SU-DHL-6 (cell line): ENCODE data around the gene WNK1.

ENCODE experiments used
- H2AFZ ChIP-seq: fragments of 200-600 bp; sonication (generic); 2 replicates; pipeline ENCODE4 v1.6.1; 2014; ENCODE audit warnings: low read depth, mild to moderate bottlenecking, moderate library complexity, mixed read lengths, antibody characterized with exemption, low read length; ENCODE audit not compliant: severe bottlenecking
- H3F3A ChIP-seq: fragments of 200-600 bp; shearing (Covaris generic); 2 replicates; pipeline ENCODE4 v1.6.0; 2016; ENCODE audit warnings: antibody characterized with exemption, mild to moderate bottlenecking; ENCODE audit not compliant: insufficient read depth
- H3K27ac ChIP-seq: fragments of 200-600 bp; sonication (generic); 2 replicates; pipeline ENCODE4 v1.5.1; 2016; ENCODE audit warnings: low read depth, mild to moderate bottlenecking, low read length, moderate library complexity, mixed read lengths
- H3K27me3 ChIP-seq: fragments of 200-600 bp; sonication (generic), shearing (Covaris generic); 2 replicates; pipeline ENCODE4 v1.6.0; 2014; ENCODE audit warnings: mild to moderate bottlenecking, low read length
- H3K36me3 ChIP-seq: fragments of 200-600 bp; sonication (generic); 2 replicates; pipeline ENCODE4 v1.6.1; 2014; ENCODE audit warnings: mild to moderate bottlenecking, low read length, mixed read lengths
- H3K4me2 ChIP-seq: fragments of 300-600, 200-600 bp; shearing (Covaris generic), sonication (generic); 2 replicates; pipeline ENCODE4 v1.6.0; 2014; ENCODE audit warnings: low read length, low read depth, mild to moderate bottlenecking; ENCODE audit not compliant: poor library complexity, severe bottlenecking
- H3K4me3 ChIP-seq: fragments of 200-600 bp; sonication (generic); 2 replicates; pipeline ENCODE4 v1.5.1; 2014; ENCODE audit warnings: antibody characterized with exemption, low read length, mild to moderate bottlenecking, mixed read lengths; ENCODE audit not compliant: insufficient read depth, poor library complexity, severe bottlenecking
- H3K79me2 ChIP-seq: fragments of 200-600 bp; sonication (generic); 2 replicates; pipeline ENCODE4 v1.6.1; 2014; ENCODE audit warnings: mild to moderate bottlenecking, low read length, moderate library complexity; ENCODE audit not compliant: insufficient read depth
- H3K9ac ChIP-seq: fragments of 200-600 bp; sonication (generic); 2 replicates; pipeline ENCODE4 v1.7.0; 2014; ENCODE audit warnings: mild to moderate bottlenecking, low read length
- H3K9me2 ChIP-seq: fragments of 200-600 bp; sonication (generic); replicated peaks from 2 replicates; pipeline ENCODE4 v1.6.1; 2014; ENCODE audit warnings: low read length; ENCODE audit not compliant: insufficient read depth
- H3K9me3 ChIP-seq: fragments of 200-600 bp; sonication (generic); 2 replicates; pipeline ENCODE4 v1.6.1; 2014; ENCODE audit warnings: low read length, mixed read lengths; ENCODE audit not compliant: insufficient read depth
- H4K20me1 ChIP-seq: fragments of 200-600 bp; sonication (generic); 2 replicates; pipeline ENCODE4 v1.6.1; 2014; ENCODE audit warnings: low read depth, mild to moderate bottlenecking, antibody characterized with exemption, low read length, moderate library complexity, mixed read lengths
- CTCF ChIP-seq: fragments of 200-600 bp; sonication (generic); IDR thresholded peaks from one replicate; pipeline ENCODE4 v1.5.1; 2017; ENCODE audit warnings: antibody characterized with exemption, mild to moderate bottlenecking, low read length, moderate library complexity; ENCODE audit not compliant: insufficient read depth, poor library complexity, severe bottlenecking
- EZH2phosphoT487 ChIP-seq: fragments of 200-600 bp; sonication (generic), shearing (Covaris generic); conservative IDR thresholded peaks from 2 replicates; pipeline ENCODE4 v1.6.1; 2018; ENCODE audit warnings: mild to moderate bottlenecking, antibody characterized with exemption, low read length, moderate library complexity, mixed read lengths

WNK1 gene

GRCh38 chr12:851343-851742, 99.0 kb downstream of the WNK1 start:
- no peak overlapping the region for H3K4me3 ChIP-seq
- 0 out of 2 replicates have a peak, but pooled peaks cover 2% of the 10 kb centered on the region for H3K36me3 ChIP-seq
- H3F3A ChIP-seq, result no peaks in the 10 kb centered on the region
- H4K20me1 ChIP-seq, result no peaks in the 10 kb centered on the region
- no peaks in the 10 kb centered on the region for H3K27me3 ChIP-seq
- H3K9ac ChIP-seq, result no peak overlapping the region
- peaks cover 26% of the 10 kb centered on the region for H3K79me2 ChIP-seq
- no peak overlapping the region for H3K4me2 ChIP-seq
- H3K9me2 ChIP-seq, result no peaks in the 10 kb centered on the region
- TF ChIP-seq CTCF (no peak), EZH2phosphoT487 (no peak)
- H2AFZ ChIP-seq, result no peak overlapping the region
- no peak overlapping the region for H3K27ac ChIP-seq
- no peaks in the 10 kb centered on the region for H3K9me3 ChIP-seq

- H3F3A ChIP-seq, result no peaks in the 10 kb centered on the region
- H3K9ac ChIP-seq, result no peak overlapping the region
Measured at GRCh38 chr12:851913-852312, 99.5 kb downstream of the WNK1 start.

GRCh38 chr12:852864-853263, 100.5 kb downstream of the WNK1 start:
- Histone ChIP-seq H3K4me2 (no peak overlapping the region), H2AFZ (no peak overlapping the region), H3K4me3 (no peak overlapping the region), H4K20me1 (no peaks in the 10 kb centered on the region), H3K9me3 (no peaks in the 10 kb centered on the region), H3K27me3 (no peaks in the 10 kb centered on the region), H3K36me3 (peaks cover 3% of the 10 kb centered on the region; the same call in 1 of the 2 replicates), H3K79me2 (peaks cover 26% of the 10 kb centered on the region), H3F3A (no peaks in the 10 kb centered on the region), H3K27ac (no peak overlapping the region), H3K9me2 (no peaks in the 10 kb centered on the region), H3K9ac (no peak overlapping the region)
- TF ChIP-seq EZH2phosphoT487 (no peak), CTCF (no peak)

More at GRCh38 chr12:851913-852312, 99.5 kb downstream of the WNK1 start:
- no peak overlapping the region for H3K4me2 ChIP-seq
- H4K20me1 ChIP-seq, result no peaks in the 10 kb centered on the region
- no peak overlapping the region for H3K4me3 ChIP-seq
- peaks cover 2% of the 10 kb centered on the region; the same call in 1 of the 2 replicates for H3K36me3 ChIP-seq
- TF ChIP-seq CTCF (no peak), EZH2phosphoT487 (no peak)
- no peak overlapping the region for H2AFZ ChIP-seq
- no peaks in the 10 kb centered on the region for H3K9me3 ChIP-seq
- H3K9me2 ChIP-seq, result no peaks in the 10 kb centered on the region
- peaks cover 26% of the 10 kb centered on the region for H3K79me2 ChIP-seq
- H3K27ac ChIP-seq, result no peak overlapping the region
- no peaks in the 10 kb centered on the region for H3K27me3 ChIP-seq
